Posterior vena cava (tissue), 2 donors: ENCODE data around the gene CNKSR2. TPM values are rescaled to one million over a fixed set of nuclear protein-coding genes. Genes with fewer than 3 reads are reported as not detected.

ENCODE experiments used
- DNase-seq: peaks from one replicate; pipeline ENCODE4 v3.0.0-alpha.2; 2020; ENCODE audit warnings: low spot score
- intact Hi-C, 2 donors: fragments of 100-400 bp; cut with DNase I; formaldehyde crosslinking; loops; one replicate each; pipeline versions ENCODE4 v1.14.1 to v1.14.2; 2022 to 2023
- total RNA-seq, 2 donors: library from RNA; stranded (reverse); fragmentation: NEBNext Ultra II Directional; extraction: Animal tissue kit (Norgen Biotek cat#: 25700); gene quantifications; one replicate each; pipeline ENCODE4 v1.2.1, GENCODE V29; 2021
- donor health status: DM: yes; HTN: yes; CAD: no.
- donor health status: DM: yes; HTN: yes; CAD: no.

Gene CNKSR2
- total RNA-seq, 2 donors from 2014 or later = 1.6 to 2.1 TPM

GRCh38 chrX:21581479-21581878 lies 207.3 kb downstream of the CNKSR2 start:
- no peak for DNase-seq

GRCh38 chrX:21586001-21586400 lies 211.8 kb downstream of the CNKSR2 start:
- DNase-seq = no peak
- intact Hi-C loops = no loop called here

More at GRCh38 chrX:21581479-21581878, 207.3 kb downstream of the CNKSR2 start:
- intact Hi-C loops = no loop called here

- intact Hi-C loops = no loop called here
- no peak for DNase-seq
These were observed 216.0 kb downstream of the CNKSR2 start for GRCh38 chrX:21590012-21590776.

GRCh38 chrX:21606002-21606401 lies 231.8 kb downstream of the CNKSR2 start:
- intact Hi-C loops = no loop called here
- no peak for DNase-seq

- intact Hi-C loops = no loop called here
- DNase-seq = no peak
These were observed 235.9 kb downstream of the CNKSR2 start for GRCh38 chrX:21610168-21610567.

- intact Hi-C loops = no loop called here
- no peak for DNase-seq
These were observed 237.9 kb downstream of the CNKSR2 start for GRCh38 chrX:21612154-21612553.

- intact Hi-C loops = no loop called here
- DNase-seq = no peak
These were observed 242.2 kb downstream of the CNKSR2 start for GRCh38 chrX:21616386-21616785.

GRCh38 chrX:21620234-21620633 lies 246.0 kb downstream of the CNKSR2 start:
- no peak for DNase-seq
- intact Hi-C loops = no loop called here

GRCh38 chrX:21623778-21624501 lies 249.7 kb downstream of the CNKSR2 start:
- intact Hi-C loops = no loop called here
- no peak for DNase-seq

GRCh38 chrX:21632027-21632426 lies 257.8 kb downstream of the CNKSR2 start:
- intact Hi-C loops = no loop called here
- no peak for DNase-seq

GRCh38 chrX:21638311-21638710 lies 264.1 kb downstream of the CNKSR2 start:
- intact Hi-C loops = loop anchor here in 1 of 2 donors (5.0 kb wide), 1 partner anchor 519 kb away; no protein-coding TSS in a partner anchor
- DNase-seq = no peak

- no peak for DNase-seq
- intact Hi-C loops = loop anchor here in 1 of 2 donors (5.0 kb wide), 1 partner anchor 518 kb away; no protein-coding TSS in a partner anchor
These were observed 265.6 kb downstream of the CNKSR2 start for GRCh38 chrX:21639775-21640174.

GRCh38 chrX:21645431-21645830 lies 271.2 kb downstream of the CNKSR2 start:
- intact Hi-C loops = no loop called here
- no peak for DNase-seq

GRCh38 chrX:21645886-21646285 lies 271.7 kb downstream of the CNKSR2 start:
- intact Hi-C loops = no loop called here
- no peak for DNase-seq

- intact Hi-C loops = no loop called here
- DNase-seq = peak; percentile 76
These were observed 281.8 kb downstream of the CNKSR2 start for GRCh38 chrX:21655901-21656586.

- intact Hi-C loops = no loop called here
- DNase-seq = no peak
These were observed 282.5 kb downstream of the CNKSR2 start for GRCh38 chrX:21656587-21657317.

- intact Hi-C loops = no loop called here
- DNase-seq = no peak
These were observed 283.3 kb downstream of the CNKSR2 start for GRCh38 chrX:21657318-21658151.

- intact Hi-C loops = no loop called here
- no peak for DNase-seq
These were observed 284.0 kb downstream of the CNKSR2 start, which contains the start of gene KLHL34 for GRCh38 chrX:21658152-21658737. Gene KLHL34, minus strand, starts transcription at chrX:21658330. Its CDS starts 542 bp downstream, at chrX:21657788.
